ENCODE results near the gene MIOX. TPM values are rescaled to one million over a fixed set of nuclear protein-coding genes. Genes with fewer than 3 reads are reported as not detected.

Gene MIOX
- total RNA-seq, 1 experiment from 2014 or later: 1.4 TPM

DNA sequence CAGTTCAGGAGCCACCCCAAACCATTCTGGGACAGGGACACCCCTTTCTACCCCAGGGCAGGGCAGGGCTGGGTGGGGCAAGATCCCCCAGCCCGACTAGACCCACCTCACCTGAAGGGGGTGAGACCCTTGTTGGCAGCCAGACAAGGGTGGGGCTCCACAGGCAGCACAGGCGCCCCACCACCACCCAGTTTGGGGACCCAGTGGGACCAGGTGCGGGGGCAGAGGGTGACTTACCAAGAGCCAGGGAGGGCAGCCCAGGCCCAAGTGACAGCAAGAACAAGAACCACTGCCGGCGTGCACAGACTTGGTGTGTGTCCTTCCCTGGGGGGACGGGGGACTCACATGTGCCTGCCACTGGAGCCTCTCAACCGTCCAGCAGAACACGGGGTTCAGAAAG lies 3.1 kb upstream of the MIOX start:
- no CpG with 5 or more reads among the region's 8 CpGs for WGBS (ENCODE audit: extremely low coverage, insufficient read length, low lambda C conversion rate)

More for the DNA sequence above, 3.1 kb upstream of the MIOX start:
- peaks cover 3 to 9% of the 10 kb centered on the region in 2 experiments; a peak in 3 of 4 replicates for H3K4me1 Mint-ChIP-seq
- H3K4ac ChIP-seq (ENCODE audit: low read depth, low read length): no peak overlapping the region
- H3K56ac ChIP-seq (ENCODE audit: insufficient read length, low read depth, low read length): no peak overlapping the region
- H3T11ph ChIP-seq (ENCODE audit: low read length): no peak overlapping the region
- no peaks in the 10 kb centered on the region for H3K4me1 ChIP-seq (ENCODE audit: insufficient read depth, low read length)
- H3K27ac Mint-ChIP-seq: no peak overlapping the region
- H3K18ac ChIP-seq (ENCODE audit: insufficient read length, low read depth, low read length): no peak overlapping the region
- H4K5ac ChIP-seq (ENCODE audit: insufficient read length, low read depth, low read length): no peak overlapping the region
- no peak overlapping the region for H3K4me2 ChIP-seq (ENCODE audit: insufficient read depth, insufficient read length, low read length)
- TF ChIP-seq, protein P1, sequence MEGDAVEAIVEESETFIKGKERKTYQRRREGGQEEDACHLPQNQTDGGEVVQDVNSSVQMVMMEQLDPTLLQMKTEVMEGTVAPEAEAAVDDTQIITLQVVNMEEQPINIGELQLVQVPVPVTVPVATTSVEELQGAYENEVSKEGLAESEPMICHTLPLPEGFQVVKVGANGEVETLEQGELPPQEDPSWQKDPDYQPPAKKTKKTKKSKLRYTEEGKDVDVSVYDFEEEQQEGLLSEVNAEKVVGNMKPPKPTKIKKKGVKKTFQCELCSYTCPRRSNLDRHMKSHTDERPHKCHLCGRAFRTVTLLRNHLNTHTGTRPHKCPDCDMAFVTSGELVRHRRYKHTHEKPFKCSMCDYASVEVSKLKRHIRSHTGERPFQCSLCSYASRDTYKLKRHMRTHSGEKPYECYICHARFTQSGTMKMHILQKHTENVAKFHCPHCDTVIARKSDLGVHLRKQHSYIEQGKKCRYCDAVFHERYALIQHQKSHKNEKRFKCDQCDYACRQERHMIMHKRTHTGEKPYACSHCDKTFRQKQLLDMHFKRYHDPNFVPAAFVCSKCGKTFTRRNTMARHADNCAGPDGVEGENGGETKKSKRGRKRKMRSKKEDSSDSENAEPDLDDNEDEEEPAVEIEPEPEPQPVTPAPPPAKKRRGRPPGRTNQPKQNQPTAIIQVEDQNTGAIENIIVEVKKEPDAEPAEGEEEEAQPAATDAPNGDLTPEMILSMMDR (conservative IDR thresholded peaks at IDR 0.05): no peak
- H2BK20ac ChIP-seq (ENCODE audit: low read depth, low read length, poor library complexity, severe bottlenecking): no peak overlapping the region
- no peaks in the 10 kb centered on the region for H3K9me3 Mint-ChIP-seq
- H3K14ac ChIP-seq (ENCODE audit: insufficient read depth, low read length): no peak overlapping the region
- H2AK5ac ChIP-seq (ENCODE audit: insufficient read length, low read length): no peak overlapping the region
- H3K4me3 Mint-ChIP-seq: no peak overlapping the region
- H4K20me1 ChIP-seq (ENCODE audit: control insufficient read depth, insufficient read depth, insufficient read length): no peaks in the 10 kb centered on the region
- peaks cover 7% of the 10 kb centered on the region for H3K23me2 ChIP-seq (ENCODE audit: insufficient read length, low read depth, low read length, poor library complexity, severe bottlenecking)
- H2AFZ ChIP-seq (ENCODE audit: low read length): no peak overlapping the region
- no peak overlapping the region for H3K9ac ChIP-seq (ENCODE audit: extremely low read depth, insufficient read length, low read length)
- no peak overlapping the region for H3K27ac ChIP-seq (ENCODE audit: insufficient read length, low read depth, low read length)
- H2BK12ac ChIP-seq (ENCODE audit: insufficient read length, low read depth, low read length): no peak overlapping the region
- H4K8ac ChIP-seq (replicated peaks; ENCODE audit: insufficient read length, low read depth, low read length): no peak overlapping the region
- H3K23ac ChIP-seq (ENCODE audit: insufficient read length, low read depth, low read length): no peak overlapping the region
- DNase-seq: no peak
- no peak overlapping the region for H2BK15ac ChIP-seq (ENCODE audit: low read depth, low read length)
- no peaks in the 10 kb centered on the region for H3K79me2 ChIP-seq (ENCODE audit: insufficient read depth, low read length)
- H3K36me3 Mint-ChIP-seq (ENCODE audit: insufficient read depth in 1 of 3, low read depth in 3 of 3): peaks cover 0 to 2% (median 0%) of the 10 kb centered on the region in 3 experiments; a peak in 1 of 7 replicates
- no peaks in the 10 kb centered on the region for H3K9me3 ChIP-seq (ENCODE audit: control insufficient read depth, low read depth, low read length)
- peaks cover 9% of the 10 kb centered on the region; the same call in 1 of the 2 replicates for H3K27me3 ChIP-seq (ENCODE audit: insufficient read depth, low read length)
- no peak overlapping the region for H2BK120ac ChIP-seq (ENCODE audit: low read depth, low read length, poor library complexity, severe bottlenecking)
- H3K27me3 Mint-ChIP-seq (ENCODE audit: low read depth): peaks cover 29% of the 10 kb centered on the region
- no peaks in the 10 kb centered on the region for H3K79me1 ChIP-seq (ENCODE audit: insufficient read depth, low read depth, low read length, poor library complexity, severe bottlenecking)
- no peak overlapping the region for H2BK5ac ChIP-seq (ENCODE audit: insufficient read length, low read length)
- no peak overlapping the region for H4K91ac ChIP-seq (ENCODE audit: insufficient read length, low read depth, low read length)

Measured in H9 (cell line).